Measurements from ENCODE around the gene TMTC4. TPM values are rescaled to one million over a fixed set of nuclear protein-coding genes. Genes with fewer than 3 reads are reported as not detected.
A peak's percentile ranks its signal among the peaks of the same experiment; 100 is the strongest.
"Not testable (repeated sequence)": the region's sequence is repeated elsewhere in the genome, so short reads cannot be mapped to it uniquely, and the experiment has no call there.

The TMTC4 gene
- total and polyA plus RNA-seq, 2 donors from 2014 or later: 10.5 to 15.1 TPM

GRCh38 chr13:100689191-100689590 is 14.6 kb upstream of the TMTC4 start:
- DNase-seq (no peak), FAIRE-seq (no peak)
- Histone ChIP-seq H3K4me1 (ENCODE audit: control insufficient read depth in 2 of 3, insufficient read depth in 2 of 3, low read depth in 1 of 3, low read length in 3 of 3) (no peaks in the 10 kb centered on the region), H3K27ac (ENCODE audit: low read depth in 2 of 2, low read length in 2 of 2) (no peak overlapping the region), H3K4me3 (ENCODE audit: low read length in 3 of 3) (no peak overlapping the region), H3K9ac (ENCODE audit: low read length in 3 of 3) (no peak overlapping the region), H3K36me3 (ENCODE audit: control insufficient read depth in 2 of 3, insufficient read depth in 3 of 3, low read length in 3 of 3) (no peaks in the 10 kb centered on the region), H3K9me3 (ENCODE audit: control insufficient read depth in 2 of 3, insufficient read depth in 1 of 3, low read length in 3 of 3) (peaks cover 0 to 9% (median 0%) of the 10 kb centered on the region in 3 donors), H3K27me3 (ENCODE audit: control insufficient read depth, insufficient read depth, low read length) (no peaks in the 10 kb centered on the region)
- no peak for TF ChIP-seq CTCF (IDR thresholded peaks at IDR 0.05; ENCODE audit: borderline replicate concordance, extremely low read depth, insufficient read depth)
- intact Hi-C loops (cut with DNase I): no loop called here

GRCh38 chr13:100680131-100680530 is 5.5 kb upstream of the TMTC4 start:
- H3K27me3 ChIP-seq (ENCODE audit: control insufficient read depth, insufficient read depth, low read length): no peaks in the 10 kb centered on the region
- no peak overlapping the region for H3K4me3 ChIP-seq (ENCODE audit: low read length in 3 of 3)
- DNase-seq (no peak), FAIRE-seq (no peak)
- H3K9me3 ChIP-seq (ENCODE audit: control insufficient read depth in 2 of 3, insufficient read depth in 1 of 3, low read length in 3 of 3): no peaks in the 10 kb centered on the region
- TF ChIP-seq CTCF (IDR thresholded peaks at IDR 0.05; ENCODE audit: borderline replicate concordance, extremely low read depth, insufficient read depth): no peak
- no peaks in the 10 kb centered on the region for H3K36me3 ChIP-seq (ENCODE audit: control insufficient read depth in 2 of 3, insufficient read depth in 3 of 3, low read length in 3 of 3)
- intact Hi-C loops (cut with DNase I): no loop called here
- peaks cover 0 to 2% (median 0%) of the 10 kb centered on the region in 3 donors for H3K4me1 ChIP-seq (ENCODE audit: control insufficient read depth in 2 of 3, insufficient read depth in 2 of 3, low read depth in 1 of 3, low read length in 3 of 3)
- H3K9ac ChIP-seq (ENCODE audit: low read length in 3 of 3): no peak overlapping the region
- no peak overlapping the region for H3K27ac ChIP-seq (ENCODE audit: low read depth in 2 of 2, low read length in 2 of 2)

- FAIRE-seq; H3K4me3 ChIP-seq (ENCODE audit: low read length in 3 of 3); H3K4me1 ChIP-seq (ENCODE audit: control insufficient read depth in 2 of 3, insufficient read depth in 2 of 3, low read depth in 1 of 3, low read length in 3 of 3); H3K9me3 ChIP-seq (ENCODE audit: control insufficient read depth in 2 of 3, insufficient read depth in 1 of 3, low read length in 3 of 3); intact Hi-C loops (cut with DNase I); DNase-seq; H3K36me3 ChIP-seq (ENCODE audit: control insufficient read depth in 2 of 3, insufficient read depth in 3 of 3, low read length in 3 of 3); H3K27ac ChIP-seq (ENCODE audit: low read depth in 2 of 2, low read length in 2 of 2); H3K9ac ChIP-seq (ENCODE audit: low read length in 3 of 3); H3K27me3 ChIP-seq (ENCODE audit: control insufficient read depth, insufficient read depth, low read length): not testable (repeated sequence)
Measured at GRCh38 chr13:100677128-100677527, 2.5 kb upstream of the TMTC4 start.

GRCh38 chr13:100675661-100676129 is 1.1 kb upstream of the TMTC4 start:
- H3K36me3 ChIP-seq (ENCODE audit: control insufficient read depth in 2 of 3, insufficient read depth in 3 of 3, low read length in 3 of 3): no peaks in the 10 kb centered on the region
- H3K27me3 ChIP-seq (ENCODE audit: control insufficient read depth, insufficient read depth, low read length): no peaks in the 10 kb centered on the region
- peak overlapping the region; percentile 83 to 91 (median 91) for H3K4me3 ChIP-seq (ENCODE audit: low read length in 3 of 3)
- no peaks in the 10 kb centered on the region for H3K9me3 ChIP-seq (ENCODE audit: control insufficient read depth in 2 of 3, insufficient read depth in 1 of 3, low read length in 3 of 3)
- intact Hi-C loops (cut with DNase I): no loop called here
- peak overlapping the region in 1 of 2 donors; percentile 82 for H3K27ac ChIP-seq (ENCODE audit: low read depth in 2 of 2, low read length in 2 of 2)
- H3K4me1 ChIP-seq (ENCODE audit: control insufficient read depth in 2 of 3, insufficient read depth in 2 of 3, low read depth in 1 of 3, low read length in 3 of 3): peaks cover 0 to 9% (median 0%) of the 10 kb centered on the region in 3 donors
- DNase-seq (no peak), FAIRE-seq (no peak)
- H3K9ac ChIP-seq (ENCODE audit: low read length in 3 of 3): peak overlapping the region in 1 of 3 donors; percentile 83
- TF ChIP-seq CTCF (IDR thresholded peaks at IDR 0.05; ENCODE audit: borderline replicate concordance, extremely low read depth, insufficient read depth): no peak
